DND-41 (cell line): ENCODE results near the gene TRANK1.

ENCODE experiments used
- CTCF ChIP-seq: IDR thresholded peaks from 2 replicates; pipeline ENCODE4 v1.5.1; 2012; ENCODE audit warnings: borderline replicate concordance, low read length, moderate library complexity, mild to moderate bottlenecking; ENCODE audit not compliant: poor library complexity, severe bottlenecking; ENCODE audit errors: extremely low read depth
- EZH2 ChIP-seq: IDR thresholded peaks from 3 replicates; pipeline ENCODE4 v1.6.1; 2012; ENCODE audit warnings: borderline replicate concordance, low read depth, mild to moderate bottlenecking, moderate library complexity, low read length, inconsistent platforms; ENCODE audit not compliant: severe bottlenecking

DNA sequence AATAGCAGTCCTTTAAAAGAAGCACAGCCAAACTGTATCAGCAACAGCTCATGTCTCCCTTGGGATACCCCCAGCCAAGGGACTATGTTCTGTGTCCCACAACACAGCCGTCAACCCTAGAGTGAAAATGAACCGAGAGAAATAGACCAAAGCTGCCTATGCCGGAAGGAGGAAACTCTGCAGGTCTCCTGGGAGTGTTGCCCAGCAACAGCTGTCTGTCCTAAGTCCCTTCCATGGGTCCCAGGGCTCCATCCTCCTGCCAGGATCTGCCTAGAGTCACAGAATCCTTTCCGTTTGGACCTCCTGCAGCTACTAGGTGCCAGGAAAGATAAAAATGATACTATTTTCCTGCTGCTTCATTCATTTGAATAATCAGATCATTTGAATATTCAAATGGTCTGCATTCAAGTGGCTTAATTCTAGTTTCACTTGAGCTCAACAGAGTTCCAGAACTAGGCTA lies 53.1 kb downstream of the TRANK1 start:
- no peak for TF ChIP-seq CTCF
- TF ChIP-seq EZH2 = no peak
